Chondrocyte (in vitro differentiated cells): ENCODE data around the gene SLC25A21. TPM values are rescaled to one million over a fixed set of nuclear protein-coding genes. Genes with fewer than 3 reads are reported as not detected.
A peak's percentile ranks its signal among the peaks of the same experiment; 100 is the strongest.

Source experiments
- DNase-seq: peaks from one replicate; pipeline ENCODE4 v3.0.0; 2021; ENCODE audit warnings: mixed read lengths, low spot score
- H3K27ac Mint-ChIP-seq: one replicate; pipeline ENCODE4 v1.8.0; 2021; ENCODE audit warnings: mild to moderate bottlenecking, moderate library complexity, mixed read lengths; ENCODE audit not compliant: unreplicated experiment
- H3K27me3 Mint-ChIP-seq: 2 replicates; pipeline ENCODE4 v1.8.0; 2021; ENCODE audit warnings: low read depth, mixed read lengths
- H3K36me3 Mint-ChIP-seq: 2 replicates; pipeline ENCODE4 v1.8.0; 2021; ENCODE audit warnings: low read depth, mixed read lengths
- H3K4me1 Mint-ChIP-seq: 2 replicates; pipeline ENCODE4 v1.8.0; 2021; ENCODE audit warnings: low read depth, mild to moderate bottlenecking, mixed read lengths
- H3K4me3 Mint-ChIP-seq: one replicate; pipeline ENCODE4 v1.8.0; 2021; ENCODE audit warnings: mild to moderate bottlenecking, moderate library complexity, mixed read lengths; ENCODE audit not compliant: unreplicated experiment
- H3K9me3 Mint-ChIP-seq: 2 replicates; pipeline ENCODE4 v1.8.0; 2021; ENCODE audit warnings: low read depth, mixed read lengths
- CTCF ChIP-seq: fragments of 200-600 bp; sonication (generic); IDR thresholded peaks from 2 replicates; pipeline ENCODE4 v1.5.0; 2021; ENCODE audit warnings: antibody characterized with exemption, mild to moderate bottlenecking, moderate library complexity
- total RNA-seq: library from RNA; stranded (reverse); gene quantifications from 3 replicates; pipeline ENCODE4 v1.2.1, GENCODE V29; 2021

Gene SLC25A21
- total RNA-seq, 1 donor from 2014 or later = 0.22 TPM

DNA sequence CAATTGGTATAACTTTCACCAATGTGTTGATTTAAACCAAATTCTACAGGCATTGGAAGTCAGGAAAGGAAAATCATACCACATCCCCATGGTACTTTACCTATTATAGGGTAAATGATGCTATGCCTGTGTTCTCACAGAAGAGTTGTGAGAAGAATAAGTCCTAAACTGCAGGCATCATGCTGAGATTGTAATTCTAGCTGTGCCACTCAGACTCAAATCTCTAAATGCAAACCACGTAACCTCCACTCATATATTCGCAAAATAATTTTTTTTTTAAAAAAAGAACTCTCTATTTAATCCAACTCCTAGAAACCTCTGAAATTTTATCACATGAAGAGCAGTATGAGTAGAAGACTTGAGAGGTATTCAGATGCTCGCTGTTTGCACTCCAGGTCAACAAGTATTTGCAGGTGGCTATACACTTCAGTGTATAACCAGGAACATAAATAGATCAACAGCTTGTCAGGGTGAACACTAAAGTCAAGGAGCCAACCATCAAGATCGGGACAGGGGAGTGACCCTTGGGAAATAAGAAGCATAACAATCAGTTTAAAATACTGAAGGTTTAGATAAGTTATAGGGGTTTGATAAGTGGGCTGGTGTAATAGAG lies 110.1 kb downstream of the SLC25A21 start:
- no peak for DNase-seq
- H3K9me3 Mint-ChIP-seq = no peaks in the 10 kb centered on the region
- no peak for TF ChIP-seq CTCF
- H3K27me3 Mint-ChIP-seq = no peaks in the 10 kb centered on the region
- no peak overlapping the region for H3K27ac Mint-ChIP-seq
- peaks cover 28% of the 10 kb centered on the region for H3K4me1 Mint-ChIP-seq
- no peaks in the 10 kb centered on the region for H3K36me3 Mint-ChIP-seq
- no peak overlapping the region for H3K4me3 Mint-ChIP-seq

DNA sequence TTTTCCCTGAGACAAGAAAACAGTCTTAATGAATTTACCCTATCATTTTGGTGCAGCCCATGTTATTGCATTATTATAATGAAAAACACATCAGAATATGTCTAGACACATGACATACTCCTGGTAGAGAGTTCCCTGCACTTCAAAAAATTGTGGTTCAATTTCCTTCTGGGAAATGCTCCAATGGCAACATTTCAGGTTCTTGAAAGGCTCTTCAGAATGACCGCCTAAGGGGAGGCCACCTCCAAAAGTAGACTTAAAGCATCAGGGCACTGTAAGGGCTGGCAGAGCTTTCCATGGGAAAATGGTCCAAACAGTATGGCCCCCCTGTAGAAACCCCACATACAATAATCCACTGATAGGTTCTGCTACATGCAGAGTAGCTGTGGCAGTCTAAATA lies 110.7 kb downstream of the SLC25A21 start:
- no peaks in the 10 kb centered on the region for H3K9me3 Mint-ChIP-seq
- DNase-seq = no peak
- no peaks in the 10 kb centered on the region for H3K27me3 Mint-ChIP-seq
- TF ChIP-seq CTCF = no peak
- H3K4me1 Mint-ChIP-seq = peaks cover 34% of the 10 kb centered on the region
- no peaks in the 10 kb centered on the region for H3K36me3 Mint-ChIP-seq
- no peak overlapping the region for H3K27ac Mint-ChIP-seq
- no peak overlapping the region for H3K4me3 Mint-ChIP-seq

DNA sequence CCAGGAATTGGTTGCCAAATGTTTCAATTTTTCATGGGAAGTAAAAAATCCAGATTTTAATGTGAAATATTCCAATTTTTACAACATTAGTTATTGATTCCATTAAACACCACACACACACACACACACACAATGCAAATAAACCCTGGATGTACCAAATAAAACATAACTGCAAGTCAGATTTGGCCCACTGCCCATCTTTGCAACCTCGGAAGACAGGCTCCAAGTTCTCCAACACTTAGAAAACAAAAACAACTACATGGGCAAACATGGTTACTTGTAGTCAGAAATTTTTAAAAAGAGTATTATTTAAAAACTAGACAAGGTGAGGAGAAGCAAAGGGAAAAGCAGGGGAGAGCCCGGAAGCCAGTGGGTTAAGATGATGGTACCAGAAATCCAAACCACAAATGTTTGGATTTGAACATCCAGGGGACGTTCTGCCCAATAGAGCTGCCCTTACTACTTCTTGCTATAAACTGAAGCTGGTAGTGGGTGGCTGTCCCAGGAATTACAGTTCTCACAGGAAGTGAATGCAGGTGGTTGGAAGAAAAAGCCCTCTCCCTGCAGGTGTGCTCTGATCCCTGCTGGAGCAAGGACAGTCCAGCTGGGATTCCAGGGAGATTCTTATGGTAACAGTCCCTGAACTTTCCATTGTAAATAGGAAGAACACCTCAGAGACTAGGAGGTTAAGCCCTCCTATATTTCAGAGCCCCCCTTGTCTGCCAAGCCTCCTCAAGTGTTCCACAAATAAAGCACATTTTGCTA lies 111.7 kb downstream of the SLC25A21 start:
- Mint-ChIP-seq H3K4me3 (no peak overlapping the region), H3K27ac (no peak overlapping the region), H3K9me3 (no peaks in the 10 kb centered on the region), H3K27me3 (no peaks in the 10 kb centered on the region), H3K4me1 (peaks cover 42% of the 10 kb centered on the region), H3K36me3 (no peaks in the 10 kb centered on the region)
- no peak for TF ChIP-seq CTCF
- no peak for DNase-seq

- H3K4me1 Mint-ChIP-seq = peaks cover 35% of the 10 kb centered on the region
- no peak overlapping the region for H3K27ac Mint-ChIP-seq
- H3K4me3 Mint-ChIP-seq = no peak overlapping the region
- no peak for DNase-seq
- no peaks in the 10 kb centered on the region for H3K27me3 Mint-ChIP-seq
- peaks cover 9% of the 10 kb centered on the region for H3K9me3 Mint-ChIP-seq
- TF ChIP-seq CTCF = no peak
- peaks cover 1% of the 10 kb centered on the region for H3K36me3 Mint-ChIP-seq
These were observed 114.6 kb downstream of the SLC25A21 start for GRCh38 chr14:37057776-37058175.

DNA sequence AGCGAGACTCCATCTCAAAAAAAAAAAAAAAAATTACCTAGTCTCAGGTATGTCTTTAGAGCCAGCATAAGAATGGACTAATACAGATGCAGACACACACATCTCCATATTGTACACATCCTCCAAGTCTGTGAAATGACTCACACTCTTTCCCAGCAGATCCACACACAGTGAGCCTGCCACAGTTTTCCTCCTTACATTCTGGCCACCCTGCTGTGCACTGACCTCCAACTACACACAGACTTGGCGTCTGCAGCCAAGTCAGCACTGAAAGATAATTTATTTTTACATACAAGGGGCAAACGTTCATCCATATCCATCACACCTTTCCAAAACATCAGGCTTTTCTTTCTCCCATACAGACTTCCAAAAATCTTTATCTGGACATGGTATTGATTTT lies 115.9 kb downstream of the SLC25A21 start:
- Mint-ChIP-seq H3K36me3 (peaks cover 1% of the 10 kb centered on the region), H3K27me3 (no peaks in the 10 kb centered on the region), H3K9me3 (peaks cover 9% of the 10 kb centered on the region), H3K4me1 (peaks cover 22% of the 10 kb centered on the region), H3K4me3 (no peak overlapping the region), H3K27ac (peak overlapping the region; percentile 80)
- DNase-seq = no peak
- TF ChIP-seq CTCF = no peak
